GM21723 (cell line): ENCODE results near the gene DCDC2B.
"Not testable (repeated sequence)": the region's sequence is repeated elsewhere in the genome, so short reads cannot be mapped to it uniquely, and the experiment has no call there.

Experiments used
- ATAC-seq: cut with Tn5 transposase; IDR thresholded peaks from one replicate; pipeline ENCODE4 v1.9.1; 2021; ENCODE audit warnings: mild to moderate bottlenecking, moderate library complexity; ENCODE audit not compliant: unreplicated experiment

The DCDC2B gene

DNA sequence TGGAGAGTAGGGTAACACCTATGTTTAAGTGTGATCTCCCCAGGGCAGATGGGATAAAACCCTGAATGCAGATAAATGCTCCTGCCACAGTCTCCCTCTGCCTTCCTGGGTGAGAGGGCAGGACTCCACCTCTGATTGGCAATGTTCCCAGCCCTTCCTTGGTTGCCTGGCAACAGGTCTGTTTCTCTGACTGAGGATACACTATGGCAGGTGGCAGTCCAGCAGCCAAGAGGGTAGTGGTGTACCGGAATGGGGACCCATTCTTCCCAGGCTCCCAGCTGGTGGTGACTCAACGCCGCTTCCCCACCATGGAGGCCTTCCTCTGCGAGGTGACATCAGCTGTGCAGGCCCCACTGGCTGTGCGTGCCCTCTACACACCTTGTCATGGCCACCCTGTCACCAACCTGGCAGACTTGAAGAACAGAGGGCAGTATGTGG, at the start of gene DCDC2B:
Gene DCDC2B, plus strand, starts transcription at position 199 of the 438 bp plus-strand sequence. Its CDS starts 5 bp downstream, at position 204.
- ATAC-seq = no peak

DNA sequence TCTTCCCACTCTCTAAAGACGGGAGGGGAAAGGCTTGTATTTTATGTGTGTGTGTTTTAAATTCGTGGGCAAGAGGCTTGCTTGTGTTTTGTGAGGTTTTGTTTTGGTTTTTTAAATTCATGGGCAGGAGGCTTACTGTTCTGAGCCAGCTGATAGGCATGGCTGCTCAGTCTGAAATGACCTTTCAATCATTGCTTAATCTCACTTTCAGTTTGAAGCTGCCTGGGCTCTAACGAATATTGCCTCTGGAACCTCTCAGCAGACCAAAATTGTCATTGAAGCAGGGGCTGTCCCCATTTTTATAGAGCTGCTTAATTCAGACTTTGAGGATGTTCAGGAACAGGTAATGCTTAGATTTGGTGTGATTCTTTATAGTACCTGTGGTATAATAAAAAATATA, 49.7 kb upstream of the DCDC2B start:
- ATAC-seq = no peak

DNA sequence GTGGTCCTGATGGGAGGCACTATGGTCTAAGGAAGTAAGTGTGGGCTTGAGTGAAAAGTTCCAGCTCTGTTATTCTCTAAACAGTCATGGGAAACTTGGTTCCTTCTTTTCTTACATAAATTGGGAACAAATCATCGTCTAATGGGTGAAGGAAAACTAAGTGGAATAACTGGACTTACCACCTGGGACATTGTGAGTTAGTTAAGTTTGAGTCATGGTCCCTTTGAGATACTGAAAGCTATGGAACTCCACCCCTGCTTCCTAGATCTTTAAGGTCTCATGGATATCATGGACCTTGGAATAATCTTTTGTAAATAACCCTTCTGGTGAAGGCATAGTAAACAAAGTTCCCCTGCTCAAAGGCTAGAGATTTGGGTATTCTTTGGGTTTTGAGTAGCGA, 45.5 kb upstream of the DCDC2B start:
- no peak for ATAC-seq

DNA sequence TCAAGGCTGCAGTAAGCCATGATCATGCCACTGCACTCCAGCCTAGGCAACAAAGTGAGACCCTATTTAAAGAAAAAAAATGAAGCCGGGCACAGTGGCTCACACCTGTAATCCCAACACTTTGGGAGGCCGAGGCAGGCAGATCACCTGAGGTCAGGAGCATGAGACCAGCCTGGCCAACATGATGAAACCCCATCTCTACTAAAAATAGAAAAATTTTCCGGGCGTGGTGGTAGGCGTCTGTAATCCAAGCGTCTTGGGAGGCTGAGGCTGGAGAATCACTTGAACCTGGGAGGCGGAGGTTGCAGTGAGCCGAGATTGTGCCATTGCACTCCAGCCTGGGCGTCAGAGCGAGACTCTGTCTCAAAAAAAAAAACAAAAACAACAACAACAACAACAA, 43.3 kb upstream of the DCDC2B start:
- ATAC-seq = not testable (repeated sequence)

DNA sequence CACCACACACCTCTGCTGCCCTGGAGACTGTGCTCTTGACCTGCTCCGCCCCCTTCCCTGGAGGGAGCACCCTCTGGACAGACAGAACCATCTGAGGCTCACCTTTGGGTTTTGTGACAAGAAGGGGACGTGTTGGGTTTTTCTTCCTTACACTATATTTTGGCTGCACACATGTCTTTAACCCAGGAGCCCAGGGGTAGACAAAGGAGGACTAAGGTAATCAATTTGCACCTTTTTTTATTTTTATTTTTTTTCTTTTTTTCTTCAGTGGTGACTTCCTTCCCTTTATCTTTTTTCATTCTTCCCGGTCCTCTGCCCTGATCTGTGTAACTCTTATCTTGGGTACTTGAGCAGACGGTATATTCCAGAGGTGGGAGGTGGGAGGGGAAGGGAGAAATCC, 37.9 kb upstream of the DCDC2B start:
- ATAC-seq = no peak

DNA sequence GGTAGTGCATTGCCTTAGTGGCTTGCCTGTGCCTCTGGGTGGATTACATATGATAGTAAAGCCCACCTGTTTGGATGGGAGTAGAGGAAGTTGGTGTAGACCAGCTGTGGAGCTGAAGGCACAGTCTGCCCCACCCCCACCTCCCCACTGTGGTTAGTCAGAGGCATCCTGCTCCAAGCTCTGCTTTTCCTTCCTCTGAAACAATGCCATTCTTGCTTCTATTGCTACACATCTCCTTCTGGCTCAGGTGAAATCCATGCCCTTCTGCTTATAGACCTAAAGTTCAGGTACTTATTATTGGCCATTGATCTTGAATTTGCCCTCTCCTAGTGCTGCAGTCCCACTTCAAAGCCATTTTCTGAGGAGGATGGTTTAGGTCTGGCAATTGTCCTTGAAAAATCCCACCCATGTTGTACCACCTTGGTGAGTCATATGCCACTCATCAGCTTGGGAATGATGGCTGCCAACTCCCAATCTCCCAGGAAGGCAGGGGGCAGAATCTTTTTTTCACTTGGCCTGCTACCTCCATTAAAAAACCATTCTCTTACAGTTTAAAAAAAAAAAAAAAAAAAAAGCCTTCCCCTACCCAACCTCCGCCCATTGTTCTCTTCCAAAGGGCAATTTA, 36.2 kb upstream of the DCDC2B start:
- ATAC-seq = no peak

DNA sequence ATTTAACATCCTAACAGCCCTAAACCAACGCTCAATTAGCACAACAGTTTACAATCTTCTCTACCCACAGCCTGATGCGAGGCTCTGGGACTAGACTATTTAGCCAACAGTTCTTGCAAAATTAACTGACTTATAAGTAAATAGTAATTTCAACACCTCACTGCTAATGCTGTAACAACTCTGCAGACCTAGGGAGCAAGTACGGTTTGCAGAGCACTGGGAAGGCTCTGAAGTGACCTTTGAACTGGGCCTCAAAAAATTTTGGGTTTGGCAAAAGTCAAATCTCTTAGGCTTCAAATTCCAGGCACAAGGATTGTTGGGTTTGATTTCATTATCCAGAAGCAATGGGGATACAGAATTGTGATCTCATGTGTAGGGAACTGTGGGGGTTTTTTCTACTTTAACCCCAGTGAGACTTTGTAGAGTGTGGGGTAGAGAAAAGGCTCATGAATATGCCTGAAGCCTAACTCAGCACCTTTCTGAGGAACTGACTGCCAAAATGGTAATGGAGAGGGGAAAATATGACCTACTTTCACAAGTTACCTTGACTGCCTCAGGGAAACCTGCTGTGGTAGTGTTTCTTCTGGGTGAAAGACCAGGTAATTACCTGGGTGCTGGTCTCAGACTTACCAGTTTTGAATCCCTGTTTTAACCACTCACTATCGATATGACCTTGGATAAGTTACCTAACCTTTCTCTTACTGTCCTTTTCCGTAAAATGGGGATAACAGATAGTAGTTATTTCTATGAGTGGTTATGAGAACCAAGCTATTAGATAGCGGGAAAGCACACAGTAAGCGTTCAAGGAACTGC, 30.3 kb upstream of the DCDC2B start:
- no peak for ATAC-seq

DNA sequence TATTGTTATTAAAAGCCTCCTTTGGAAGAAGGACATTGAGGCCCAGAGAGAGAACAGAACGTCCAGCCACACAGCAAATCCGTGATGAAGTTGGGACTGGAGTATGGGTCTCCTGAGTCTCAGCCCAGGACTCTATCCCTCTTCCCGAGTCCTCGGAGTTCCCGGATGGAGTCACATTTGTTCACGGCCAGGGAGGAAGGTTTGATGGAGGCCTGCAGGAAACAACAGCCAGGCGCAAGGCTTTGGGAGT, 29.8 kb upstream of the DCDC2B start:
- ATAC-seq = peak; percentile 4

DNA sequence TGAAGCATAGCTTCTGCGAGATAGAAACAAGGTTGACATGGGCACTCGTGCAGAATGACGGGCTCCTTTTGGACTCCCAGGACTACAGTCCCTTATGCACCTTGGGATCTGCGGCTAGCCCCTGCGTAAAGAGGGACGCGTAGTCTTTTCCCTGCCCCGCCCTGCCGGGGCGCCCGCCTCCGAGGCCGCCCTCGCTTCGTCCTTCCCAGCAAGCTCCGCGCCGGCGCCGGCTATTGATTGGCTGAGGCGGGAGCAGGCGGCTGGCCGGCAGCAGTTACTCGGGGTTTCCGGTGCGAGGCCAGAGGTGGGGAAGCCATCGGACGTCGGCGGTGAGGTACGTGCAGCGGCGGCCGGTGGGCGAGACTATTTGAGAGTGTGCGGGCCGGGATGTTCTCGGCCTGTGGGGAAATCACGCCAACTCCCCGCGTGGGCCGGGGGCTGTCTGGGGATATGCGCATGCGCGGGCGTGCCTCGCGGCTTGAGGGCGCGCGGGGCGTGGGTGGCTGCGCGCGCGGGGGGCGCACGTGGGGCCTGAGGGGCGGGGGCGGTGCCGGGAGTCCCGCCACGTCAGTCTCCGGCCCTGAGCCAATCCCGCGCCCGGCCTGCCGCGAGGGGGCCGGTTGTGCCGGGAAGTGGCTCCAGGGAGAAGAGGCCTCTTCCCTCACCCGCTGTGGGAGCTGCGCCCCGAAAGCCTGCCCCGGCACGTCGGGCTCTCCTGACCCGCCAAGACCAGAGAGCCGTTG, 29.3 kb upstream of the DCDC2B start, which contains the start of gene TXLNA:
Gene TXLNA, plus strand, starts transcription at position 233 of the 743 bp plus-strand sequence. CDS start 671 bp downstream, outside the sequence.
- ATAC-seq = peak; percentile 77

DNA sequence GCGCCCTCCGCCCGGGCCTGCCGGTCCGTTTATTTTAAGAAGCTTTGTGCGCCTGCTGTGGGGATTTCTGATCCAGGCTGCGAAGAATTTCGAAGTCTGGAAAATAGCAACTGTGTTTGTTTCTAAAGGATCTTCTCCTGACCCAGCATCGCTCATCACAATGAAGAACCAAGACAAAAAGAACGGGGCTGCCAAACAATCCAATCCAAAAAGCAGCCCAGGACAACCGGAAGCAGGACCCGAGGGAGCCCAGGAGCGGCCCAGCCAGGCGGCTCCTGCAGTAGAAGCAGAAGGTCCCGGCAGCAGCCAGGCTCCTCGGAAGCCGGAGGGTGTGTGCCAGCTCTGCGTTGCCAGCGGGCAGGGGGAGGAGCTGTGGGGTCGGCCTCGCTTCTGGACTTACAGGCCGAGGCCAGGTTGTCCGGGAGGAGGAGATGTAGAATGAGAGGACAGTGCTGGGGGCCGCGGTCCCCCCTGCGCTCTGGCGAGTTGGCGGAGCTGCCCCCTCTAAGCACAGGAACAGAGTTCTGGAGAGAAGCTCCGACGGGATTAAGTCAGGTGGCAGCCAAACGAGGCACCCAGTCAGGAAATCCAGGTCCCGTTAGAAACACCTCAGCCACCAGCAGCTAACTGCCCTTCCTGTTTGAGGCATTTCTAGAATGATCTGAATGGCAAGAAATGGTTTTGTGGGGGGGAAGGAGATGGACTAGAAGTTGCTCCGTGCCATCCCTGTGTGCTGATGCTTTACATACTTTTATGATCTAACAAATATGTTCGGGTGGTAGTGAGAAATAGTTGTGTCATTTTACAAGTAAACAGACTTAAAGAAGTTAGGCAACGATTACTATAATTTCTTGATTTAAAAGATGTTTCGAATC, 28.5 kb upstream of the DCDC2B start:
- no peak for ATAC-seq

DNA sequence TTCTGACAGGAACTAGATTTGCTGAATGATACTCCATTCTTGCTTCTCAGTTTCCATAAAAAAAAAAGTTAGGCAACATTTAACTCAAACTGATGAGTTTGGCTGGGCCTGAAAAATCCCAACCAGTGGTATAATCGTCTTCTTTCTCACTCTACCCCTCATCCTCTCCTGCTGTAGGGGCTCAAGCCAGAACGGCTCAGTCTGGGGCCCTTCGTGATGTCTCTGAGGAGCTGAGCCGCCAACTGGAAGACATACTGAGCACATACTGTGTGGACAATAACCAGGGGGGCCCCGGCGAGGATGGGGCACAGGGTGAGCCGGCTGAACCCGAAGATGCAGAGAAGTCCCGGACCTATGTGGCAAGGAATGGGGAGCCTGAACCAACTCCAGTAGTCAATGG, 27.8 kb upstream of the DCDC2B start:
- ATAC-seq = no peak

DNA sequence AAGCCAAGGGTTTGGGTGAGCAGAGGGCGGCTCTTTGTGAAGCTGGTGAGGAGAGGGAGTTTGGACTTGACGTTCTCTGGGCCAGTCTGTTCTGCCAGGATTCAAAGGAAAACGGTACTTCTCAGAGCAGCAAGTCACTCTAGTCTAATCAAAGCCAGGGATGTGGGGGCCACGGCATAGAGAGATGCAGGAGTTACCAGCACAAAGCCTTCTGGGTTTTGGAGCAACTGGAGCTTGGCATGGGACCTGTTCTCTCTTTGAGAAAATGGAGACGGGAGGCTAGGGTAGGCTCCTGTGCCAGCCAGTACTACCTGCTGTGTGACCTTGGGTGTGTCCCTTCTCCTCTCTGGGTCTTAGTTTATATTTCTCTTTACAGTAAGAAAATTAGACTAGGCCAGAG, 27.3 kb upstream of the DCDC2B start:
- ATAC-seq = no peak

DNA sequence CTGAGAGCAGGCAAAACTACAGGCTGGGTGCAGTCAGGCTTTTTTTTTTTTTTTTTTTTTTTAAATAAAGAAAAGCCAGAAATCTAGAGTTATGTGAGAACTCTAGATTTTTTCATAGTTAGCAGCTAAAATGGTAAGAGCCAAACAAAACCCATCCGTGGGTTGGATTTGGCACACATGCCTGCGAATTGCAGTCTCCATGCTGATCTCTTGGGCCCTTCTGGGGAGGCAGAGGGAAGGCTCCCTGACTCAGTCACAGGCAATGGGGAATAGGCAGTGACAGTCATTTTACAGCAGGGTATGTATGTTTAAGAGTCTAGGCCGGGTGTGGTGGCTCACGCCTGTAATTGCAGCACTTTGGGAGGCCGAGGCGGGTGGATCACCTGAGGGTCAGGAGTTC, 26.8 kb upstream of the DCDC2B start:
- ATAC-seq = no peak

DNA sequence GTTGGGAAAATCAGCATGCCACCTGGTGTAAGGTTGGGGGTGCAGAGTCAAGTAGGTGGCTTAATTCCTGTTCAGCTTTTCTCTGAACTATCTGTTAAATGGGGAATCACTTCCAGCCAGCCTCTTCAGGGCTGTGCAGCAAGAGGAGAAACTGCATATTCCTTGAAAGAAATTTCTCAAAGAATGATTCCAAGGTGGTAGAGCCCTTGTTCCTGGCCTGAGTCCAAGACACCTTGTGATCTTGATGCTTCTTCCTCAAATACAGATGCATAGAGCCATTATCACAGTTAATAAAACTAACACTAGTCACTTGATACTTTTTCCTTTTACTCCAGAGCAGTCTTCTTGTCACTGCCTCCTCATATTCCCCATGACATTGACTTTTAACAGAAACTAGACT, 24.2 kb upstream of the DCDC2B start:
- ATAC-seq = no peak

DNA sequence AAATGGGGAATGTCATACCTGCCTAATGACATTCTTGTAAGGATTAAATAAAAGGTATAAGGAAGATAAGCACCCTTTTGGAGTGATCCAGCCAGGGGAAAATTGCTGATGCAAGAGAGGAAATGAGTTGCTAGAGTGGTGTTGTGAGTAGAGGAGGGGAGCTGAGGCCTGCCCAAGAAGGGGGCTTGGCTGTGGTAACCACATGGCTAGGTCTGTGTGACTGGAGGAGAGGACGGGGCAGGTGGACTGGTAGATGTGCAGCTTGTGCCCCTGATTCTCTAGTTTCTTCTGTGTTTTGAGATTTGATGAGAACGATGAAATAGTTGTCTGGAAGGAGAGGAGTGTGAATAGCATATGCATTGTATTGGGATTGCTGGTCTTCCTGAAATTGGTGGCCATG, 22.8 kb upstream of the DCDC2B start:
- ATAC-seq = no peak

DNA sequence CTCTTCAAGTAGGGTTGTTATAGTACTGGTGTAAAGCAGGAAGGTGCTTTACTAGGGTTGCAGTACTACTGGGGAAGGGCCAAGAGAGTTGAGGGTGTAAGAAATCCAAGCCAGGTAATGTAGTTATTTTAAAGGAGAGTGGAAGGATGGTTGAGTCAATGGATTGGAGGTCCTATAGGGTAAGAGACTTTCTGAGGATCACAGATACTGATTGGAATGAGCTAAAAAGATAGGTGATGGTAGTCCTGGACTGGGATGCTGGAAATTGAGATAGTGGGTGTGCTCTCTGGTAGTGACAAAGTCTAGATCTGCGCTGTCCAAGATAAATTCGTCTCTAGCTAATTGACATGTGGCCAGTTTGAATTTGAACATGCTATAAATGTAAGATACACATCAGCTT, 22.4 kb upstream of the DCDC2B start:
- no peak for ATAC-seq

DNA sequence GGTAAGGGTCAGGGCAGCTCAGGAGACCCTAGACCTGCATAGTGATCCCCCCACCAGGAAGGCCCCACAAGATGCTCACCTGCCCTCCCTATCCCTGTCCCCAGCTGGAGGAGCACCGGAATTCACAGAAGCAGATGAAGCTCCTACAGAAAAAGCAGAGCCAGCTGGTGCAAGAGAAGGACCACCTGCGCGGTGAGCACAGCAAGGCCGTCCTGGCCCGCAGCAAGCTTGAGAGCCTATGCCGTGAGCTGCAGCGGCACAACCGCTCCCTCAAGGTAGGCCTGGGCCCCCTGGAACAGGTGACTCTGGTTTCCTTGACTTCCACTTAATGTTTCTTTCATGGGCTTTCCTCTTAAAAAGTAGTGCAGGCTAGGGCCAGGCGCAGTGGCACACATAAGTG, 21.0 kb upstream of the DCDC2B start:
- ATAC-seq = no peak

DNA sequence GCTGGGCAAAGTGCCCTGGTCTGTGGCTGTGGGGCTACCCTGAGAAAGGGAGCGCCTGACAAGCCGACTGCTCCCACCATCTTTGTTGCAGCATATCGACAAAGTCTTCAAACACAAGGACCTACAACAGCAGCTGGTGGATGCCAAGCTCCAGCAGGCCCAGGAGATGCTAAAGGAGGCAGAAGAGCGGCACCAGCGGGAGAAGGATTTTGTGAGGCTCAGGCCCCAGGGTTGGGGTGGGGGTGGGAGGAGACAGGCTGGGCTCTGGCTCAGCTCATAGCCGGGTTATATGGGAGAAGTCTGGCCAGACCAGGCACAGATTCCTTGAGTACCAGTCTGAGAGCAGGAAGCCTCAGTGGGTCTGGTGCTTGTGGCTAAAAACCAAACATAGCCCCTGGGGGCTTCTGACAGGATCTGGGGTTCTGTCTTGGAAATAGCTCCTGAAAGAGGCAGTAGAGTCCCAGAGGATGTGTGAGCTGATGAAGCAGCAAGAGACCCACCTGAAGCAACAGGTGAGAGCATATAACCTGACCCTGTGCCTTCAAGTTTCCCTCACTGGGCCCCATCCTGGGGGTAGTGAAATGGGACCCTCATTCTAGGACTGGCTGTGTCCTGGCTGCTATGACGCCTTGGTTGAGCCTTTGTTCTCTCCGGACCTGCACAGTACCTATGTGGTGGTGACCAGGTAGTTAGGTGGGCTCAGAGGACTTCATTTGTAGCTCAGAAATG, 16.5 kb upstream of the DCDC2B start:
- no peak for ATAC-seq

DNA sequence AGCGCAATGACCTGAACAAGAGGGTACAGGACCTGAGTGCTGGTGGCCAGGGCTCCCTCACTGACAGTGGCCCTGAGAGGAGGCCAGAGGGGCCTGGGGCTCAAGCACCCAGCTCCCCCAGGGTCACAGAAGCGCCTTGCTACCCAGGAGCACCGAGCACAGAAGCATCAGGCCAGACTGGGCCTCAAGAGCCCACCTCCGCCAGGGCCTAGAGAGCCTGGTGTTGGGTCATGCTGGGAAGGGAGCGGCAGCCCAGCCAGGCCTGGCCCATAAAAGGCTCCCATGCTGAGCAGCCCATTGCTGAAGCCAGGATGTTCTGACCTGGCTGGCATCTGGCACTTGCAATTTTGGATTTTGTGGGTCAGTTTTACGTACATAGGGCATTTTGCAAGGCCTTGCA, 13.9 kb upstream of the DCDC2B start:
- ATAC-seq = no peak

DNA sequence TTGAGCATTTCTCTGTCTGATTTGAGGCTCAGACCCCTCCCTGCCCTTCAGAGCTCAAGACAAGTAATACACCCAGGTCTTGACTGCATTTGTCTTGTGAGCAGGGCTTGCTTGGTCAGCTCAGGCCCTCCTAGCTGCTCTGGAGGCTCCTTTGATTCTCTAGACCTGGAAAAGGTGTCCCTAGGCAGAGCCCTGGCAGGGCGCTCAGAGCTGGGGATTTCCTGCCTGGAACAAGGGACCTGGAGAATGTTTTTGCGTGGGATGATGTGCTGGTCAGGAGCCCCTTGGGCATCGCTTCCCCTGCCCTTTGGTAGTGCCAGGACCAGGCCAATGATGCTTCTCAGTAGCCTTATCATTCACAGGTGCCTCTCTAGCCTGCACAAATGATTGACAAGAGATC, 13.4 kb upstream of the DCDC2B start:
- ATAC-seq = no peak
